ENCODE measurements around the gene TOX4.

The TOX4 gene

DNA sequence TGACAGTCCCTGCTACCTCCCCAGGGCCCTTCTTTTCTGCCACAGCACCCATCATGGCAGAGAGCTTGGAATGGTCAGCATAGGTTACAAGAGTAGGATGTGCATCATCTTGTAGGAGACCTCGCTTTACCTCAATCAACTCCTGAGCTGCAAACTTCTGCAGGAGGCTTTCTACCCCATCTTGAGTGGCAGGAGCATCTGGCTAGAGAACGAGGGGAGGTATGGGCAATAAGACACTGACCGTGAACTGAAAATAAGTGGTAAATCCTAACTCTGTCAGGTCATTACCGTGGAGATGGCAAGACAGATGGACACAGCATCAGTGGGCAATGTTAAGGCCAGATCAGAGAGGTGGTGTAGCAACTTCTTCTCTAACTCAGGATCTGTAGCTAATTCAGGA, 26.4 kb downstream of the TOX4 start:
- DNase-seq (ENCODE audit: low read depth in 2 of 2), result no peak

DNA sequence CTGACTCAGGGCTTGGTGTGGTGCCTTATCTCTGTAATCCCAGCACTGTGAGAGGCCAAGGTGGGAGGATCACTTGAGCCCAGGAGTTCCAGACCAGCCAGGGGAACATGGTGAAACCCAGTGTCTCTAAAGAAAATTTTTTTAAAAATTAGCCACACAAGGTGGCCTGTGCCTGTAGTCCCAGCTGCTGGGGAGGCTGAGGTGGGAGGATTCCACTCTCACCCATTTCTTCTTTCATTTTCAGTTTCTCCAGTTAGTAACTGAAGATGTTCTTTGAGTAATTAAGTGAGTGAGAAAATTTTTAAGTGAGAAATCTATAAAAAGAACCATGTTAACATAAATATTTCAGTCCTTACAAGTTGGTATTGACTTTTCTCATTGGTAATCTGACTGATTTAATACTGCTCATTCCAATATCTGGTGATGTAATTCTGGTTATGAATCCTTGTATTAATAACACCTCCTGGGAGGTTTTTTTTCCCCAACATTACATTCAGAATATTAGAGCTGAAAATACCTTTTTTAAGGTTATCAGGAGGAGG, 28.1 kb downstream of the TOX4 start:
- no peak for DNase-seq (ENCODE audit: low read depth in 2 of 2)

DNA sequence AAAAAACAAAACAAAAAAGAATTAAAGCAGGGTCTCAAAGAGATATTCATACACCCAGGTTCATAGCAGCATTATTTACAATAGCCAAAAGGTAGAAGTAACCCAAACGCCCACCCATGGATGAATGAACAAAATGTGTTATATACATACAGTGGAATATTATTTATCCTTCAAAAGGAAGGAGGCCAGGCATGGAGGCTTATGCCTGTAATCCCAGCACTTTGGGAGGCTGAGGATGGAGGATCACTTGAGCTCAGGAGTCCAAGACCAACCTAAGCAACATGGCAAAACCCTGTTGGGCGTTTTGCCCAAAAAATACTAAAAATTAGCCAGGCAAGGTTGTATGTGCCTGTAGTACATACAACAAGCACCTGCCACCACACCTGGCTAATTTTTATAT, 29.6 kb downstream of the TOX4 start:
- DNase-seq (ENCODE audit: low read depth in 2 of 2), result no peak

DNA sequence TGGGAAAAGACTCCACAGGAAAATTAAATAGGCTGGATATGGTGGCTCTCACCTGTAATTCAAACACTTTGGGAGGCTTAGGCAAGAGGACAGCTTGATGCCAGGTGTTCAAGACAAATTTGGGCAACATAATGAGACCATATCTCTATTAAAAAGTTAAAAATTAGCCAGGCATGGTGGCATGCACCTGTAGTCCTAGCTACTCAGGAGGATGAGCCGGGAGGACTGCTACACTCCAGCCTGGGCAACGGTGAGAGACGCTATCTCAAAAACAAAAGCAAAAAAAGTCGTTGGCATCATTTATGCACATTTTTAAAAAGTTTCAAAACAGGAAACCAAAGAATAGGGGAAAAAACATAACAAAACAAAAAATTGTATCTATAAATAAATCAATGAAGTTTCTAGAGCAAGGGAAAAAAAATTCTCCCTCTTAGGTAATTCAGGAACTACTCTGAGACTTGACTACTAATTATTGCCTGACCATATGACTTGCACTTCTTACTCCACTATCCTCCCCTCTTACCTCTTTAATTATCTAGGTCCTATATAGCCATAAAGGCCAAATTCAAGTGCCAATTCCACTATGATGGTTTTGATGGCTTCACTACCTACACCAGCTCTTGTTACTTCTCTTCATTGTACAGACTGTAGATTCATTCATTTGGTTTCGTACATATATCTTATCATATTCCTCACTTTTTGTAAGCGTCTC, 32.6 kb downstream of the TOX4 start:
- DNase-seq (ENCODE audit: low read depth in 2 of 2), result no peak

DNA sequence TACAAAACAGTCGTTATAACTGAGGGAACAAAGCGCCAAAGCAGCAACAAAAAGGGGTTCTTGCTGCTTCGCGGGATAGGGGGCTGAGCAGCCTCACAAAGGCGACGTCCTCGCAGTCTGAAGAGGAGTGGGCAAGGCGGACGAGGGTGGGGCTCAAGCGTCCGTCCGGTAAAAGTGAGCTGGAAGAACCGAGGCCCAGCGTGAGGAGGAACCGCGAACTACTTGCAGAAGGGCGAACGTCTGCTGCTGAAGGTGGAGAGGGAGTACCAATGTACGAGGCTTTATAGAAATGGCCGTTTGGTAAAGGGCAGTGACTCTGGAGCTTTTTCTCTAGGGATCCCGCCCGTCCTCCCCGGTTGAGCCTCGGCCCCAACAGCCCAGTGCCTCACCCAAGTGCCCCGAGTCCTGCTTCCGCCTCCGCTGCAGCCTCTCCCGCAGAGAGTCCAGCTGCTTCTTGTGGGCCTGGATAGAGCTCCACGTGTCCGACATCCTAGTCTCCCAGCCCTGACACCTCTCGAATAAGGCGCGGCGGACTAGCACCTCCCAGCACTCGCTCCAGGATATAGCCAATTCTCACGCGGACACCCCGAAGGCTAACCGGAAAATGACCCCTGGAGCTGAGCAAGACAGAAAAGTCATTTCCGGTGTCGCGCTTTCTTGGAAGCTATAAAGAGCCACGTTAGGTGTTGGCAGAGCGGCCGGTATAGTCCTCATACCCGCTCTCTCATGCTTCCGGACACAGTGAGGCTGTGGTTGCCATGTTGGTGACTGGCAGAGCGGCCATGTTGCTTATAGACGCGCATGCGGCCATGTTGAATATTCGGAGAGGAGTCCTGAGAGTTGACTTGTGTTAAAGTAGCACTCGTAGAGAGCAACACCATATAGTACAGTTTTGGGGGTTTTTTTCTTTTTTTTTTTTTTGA, 34.0 kb downstream of the TOX4 start, which contains the start of gene METTL3:
METTL3 (minus strand) TSS at position 606 of the 923 bp plus-strand sequence; CDS start at position 489, 117 bp downstream.
- DNase-seq (ENCODE audit: low read depth in 2 of 2), result peak; percentile 85

DNA sequence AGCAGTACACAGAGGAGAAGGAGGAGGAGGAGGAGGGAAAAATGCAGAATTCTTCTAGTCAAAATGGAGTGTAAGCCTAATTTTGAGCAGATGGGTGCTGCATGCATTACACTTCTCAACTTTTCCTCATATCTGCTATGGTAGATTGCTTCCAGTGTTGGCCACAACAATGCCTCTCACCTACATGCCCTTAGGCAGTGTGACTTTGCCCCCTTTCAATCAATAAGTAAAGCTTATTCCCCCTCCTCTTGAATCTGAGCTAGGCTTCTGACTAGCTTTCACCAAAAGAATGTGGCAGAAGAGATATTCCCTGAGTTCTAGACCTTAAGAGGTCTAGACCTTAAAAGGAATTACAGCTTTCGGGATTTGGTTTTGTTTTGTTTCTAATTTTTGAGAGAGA, 37.3 kb downstream of the TOX4 start:
- no peak for DNase-seq (ENCODE audit: low read depth in 2 of 2)

DNA sequence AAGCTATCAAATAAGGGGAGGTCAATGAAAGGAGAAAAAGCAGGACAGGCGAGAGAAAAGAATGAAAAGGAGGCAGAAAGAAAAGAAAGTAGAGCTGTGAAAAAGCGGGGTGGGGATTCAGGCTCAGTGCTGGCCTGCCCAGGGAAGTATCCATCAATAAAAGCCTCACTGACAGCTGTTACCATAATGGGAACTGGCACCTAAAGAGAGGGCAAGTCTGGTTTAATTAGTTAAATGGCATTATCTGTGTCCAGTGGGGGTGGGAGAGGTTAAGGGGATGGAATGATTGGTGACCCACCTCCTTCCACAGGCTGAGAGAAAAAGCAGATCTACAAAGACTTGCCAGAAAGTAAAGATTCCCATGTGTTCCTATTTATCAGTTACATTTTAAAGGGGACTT, 41.7 kb downstream of the TOX4 start:
- no peak for DNase-seq (ENCODE audit: low read depth in 2 of 2)

DNA sequence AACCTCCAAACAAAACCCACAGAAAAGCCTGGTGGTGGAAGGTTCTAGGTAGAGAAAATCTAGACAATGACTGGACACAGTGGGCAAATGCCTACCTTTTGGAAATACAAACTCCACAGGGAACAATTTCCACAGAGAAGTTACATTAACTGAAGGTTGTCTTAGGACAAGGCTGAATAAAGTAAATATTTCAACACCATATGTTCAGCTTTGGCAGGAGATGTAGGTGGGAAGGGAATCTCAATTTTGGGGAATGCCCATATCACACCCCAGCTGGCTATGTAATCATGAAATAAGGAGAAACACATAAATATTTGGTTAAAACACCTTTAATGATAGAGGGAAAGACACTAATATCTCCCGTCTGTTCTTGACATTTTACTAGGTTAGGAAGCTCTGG, 43.8 kb downstream of the TOX4 start:
- DNase-seq (ENCODE audit: low read depth in 2 of 2), result no peak

DNA sequence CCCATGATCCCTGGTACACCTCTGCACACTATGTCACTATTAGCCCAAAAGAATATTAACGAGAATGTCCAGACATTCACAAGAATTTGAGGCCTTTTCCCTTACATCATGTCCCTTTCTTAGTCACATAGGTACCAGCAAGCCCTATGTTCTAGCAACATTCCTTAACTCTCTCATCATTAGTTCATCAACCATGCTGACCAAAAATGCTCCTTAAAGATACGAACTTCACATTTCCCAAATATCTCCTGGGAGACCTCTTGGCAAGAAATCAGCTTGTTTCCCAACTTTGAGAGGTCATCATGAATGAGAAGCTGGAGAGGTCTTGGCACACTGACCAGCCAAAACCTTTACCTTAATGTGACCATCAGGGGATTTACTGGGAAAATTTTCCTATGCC, 44.5 kb downstream of the TOX4 start:
- no peak for DNase-seq (ENCODE audit: low read depth in 2 of 2)

DNA sequence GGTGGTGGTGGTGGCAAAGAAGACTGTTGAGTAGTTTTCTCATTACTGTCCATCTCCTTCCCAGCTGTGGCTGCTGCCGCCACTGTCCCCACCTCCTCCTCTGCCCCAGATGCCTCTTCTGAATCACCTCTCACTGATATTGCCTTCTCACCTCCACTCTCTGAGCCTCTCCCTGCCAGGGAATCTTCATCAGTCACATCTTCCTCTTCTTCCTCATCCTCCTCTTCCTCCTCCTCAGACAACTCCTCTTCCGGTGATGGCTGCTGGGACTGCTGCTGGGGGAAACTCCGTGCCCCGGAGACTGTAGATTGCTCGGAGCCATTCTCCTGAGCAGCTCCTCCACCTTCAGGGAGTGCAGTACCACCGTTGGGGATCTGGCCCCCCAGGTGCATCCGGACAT, 46.2 kb downstream of the TOX4 start:
- no peak for DNase-seq (ENCODE audit: low read depth in 2 of 2)

DNA sequence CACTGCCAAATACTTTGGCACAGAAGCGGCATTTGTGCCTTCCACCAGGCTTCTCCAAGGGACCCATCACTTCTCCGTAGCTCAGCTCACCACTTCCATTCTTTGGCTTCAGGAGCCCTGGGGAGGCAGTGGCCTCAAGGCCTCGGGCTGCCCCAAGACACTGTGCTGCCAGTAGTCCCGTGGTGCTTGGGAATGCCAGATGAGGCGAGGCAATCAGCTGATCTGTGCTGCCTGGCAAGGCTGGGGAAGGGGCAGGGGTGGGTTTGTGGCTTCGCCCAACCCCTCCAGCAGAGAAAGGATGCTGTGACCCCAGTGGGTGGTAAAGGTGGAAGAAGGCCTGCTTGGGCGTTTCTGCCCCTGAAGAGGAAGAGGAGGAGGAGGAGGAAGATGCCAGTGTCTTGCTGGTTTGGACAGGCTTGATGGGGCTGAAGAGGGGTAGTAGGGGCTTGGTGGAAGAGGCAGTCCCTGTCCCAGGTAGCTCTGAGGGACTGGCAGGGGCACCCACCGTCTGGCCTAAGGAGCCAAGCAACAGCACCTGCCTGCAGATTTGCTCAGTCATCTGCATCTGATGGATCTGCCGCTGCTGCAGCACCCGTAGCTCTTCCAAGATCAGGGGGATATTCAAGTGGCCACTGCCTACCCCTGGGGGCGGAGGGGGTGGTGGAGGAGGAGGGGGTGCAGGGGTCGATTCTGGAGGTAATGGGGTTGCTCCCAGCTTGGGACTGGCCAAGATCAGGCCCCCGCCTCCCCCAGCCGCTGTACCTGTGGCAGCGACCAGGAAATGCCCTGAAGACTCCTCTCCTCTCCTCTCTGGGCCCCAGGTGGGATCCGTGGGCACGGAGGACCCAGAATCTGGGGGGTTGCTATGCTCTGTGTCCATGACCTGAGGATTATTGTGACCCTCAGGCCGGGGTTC, 47.8 kb downstream of the TOX4 start:
- no peak for DNase-seq (ENCODE audit: low read depth in 2 of 2)

DNA sequence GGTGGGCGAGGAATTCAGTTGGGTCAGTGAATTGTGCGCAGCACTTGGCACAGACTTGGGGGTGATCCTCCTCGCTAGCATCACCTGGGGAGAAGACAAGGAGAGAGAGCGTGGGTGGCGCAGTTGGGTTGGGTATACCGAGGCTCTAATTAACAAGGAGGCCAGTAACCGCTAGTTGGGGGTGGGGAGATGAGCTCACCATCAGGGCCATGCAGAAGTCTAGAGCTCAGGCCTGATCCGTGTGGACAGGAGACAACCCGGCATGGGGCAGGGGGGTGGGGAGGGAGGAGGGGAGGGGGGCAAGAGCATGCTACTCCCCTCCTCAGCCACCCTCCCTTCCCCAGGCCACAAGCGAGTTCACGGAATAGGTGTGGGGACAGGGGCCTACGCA, 48.6 kb downstream of the TOX4 start:
- DNase-seq (ENCODE audit: low read depth in 2 of 2), result no peak

DNA sequence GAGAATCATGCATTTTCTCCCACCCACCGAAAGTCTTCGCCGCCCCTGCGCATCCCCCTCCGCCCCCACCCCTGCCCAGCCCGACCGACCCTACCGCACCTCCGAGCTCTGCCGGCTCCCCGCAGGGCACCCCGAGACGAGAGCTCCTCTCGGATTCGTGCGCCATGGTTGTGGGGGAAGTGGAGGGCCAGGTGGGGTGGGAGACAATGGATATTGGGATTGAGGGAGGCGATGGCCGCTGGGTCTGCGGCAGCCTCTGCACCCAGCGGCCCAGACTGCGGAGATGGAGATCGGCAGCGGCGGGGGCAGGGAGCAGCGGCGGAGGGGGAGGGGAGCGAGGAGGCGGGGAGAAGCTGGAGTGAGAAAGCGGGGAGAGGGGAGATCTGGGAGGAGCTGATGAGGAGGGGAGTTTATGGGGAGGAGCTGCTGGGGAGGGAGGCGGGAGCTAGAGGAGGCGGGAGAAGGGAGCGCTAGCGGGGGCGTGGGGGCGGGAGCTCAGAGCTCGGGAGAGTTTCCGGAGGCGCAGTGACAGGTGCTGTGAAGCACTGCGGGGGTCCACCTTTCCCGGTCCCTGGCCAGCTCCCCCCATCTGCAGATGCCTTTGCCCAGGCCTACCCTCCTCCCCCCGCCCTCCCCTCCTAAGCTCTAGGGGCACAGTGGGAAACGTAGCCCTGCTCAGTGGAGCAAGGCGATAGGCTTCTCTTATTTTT, 49.1 kb downstream of the TOX4 start, which contains the start of gene SALL2:
SALL2 (minus strand) TSS at position 385 of the 710 bp plus-strand sequence; CDS start at position 166, 219 bp downstream.
- DNase-seq (ENCODE audit: low read depth in 2 of 2), result peak; percentile 20 to 47

DNA sequence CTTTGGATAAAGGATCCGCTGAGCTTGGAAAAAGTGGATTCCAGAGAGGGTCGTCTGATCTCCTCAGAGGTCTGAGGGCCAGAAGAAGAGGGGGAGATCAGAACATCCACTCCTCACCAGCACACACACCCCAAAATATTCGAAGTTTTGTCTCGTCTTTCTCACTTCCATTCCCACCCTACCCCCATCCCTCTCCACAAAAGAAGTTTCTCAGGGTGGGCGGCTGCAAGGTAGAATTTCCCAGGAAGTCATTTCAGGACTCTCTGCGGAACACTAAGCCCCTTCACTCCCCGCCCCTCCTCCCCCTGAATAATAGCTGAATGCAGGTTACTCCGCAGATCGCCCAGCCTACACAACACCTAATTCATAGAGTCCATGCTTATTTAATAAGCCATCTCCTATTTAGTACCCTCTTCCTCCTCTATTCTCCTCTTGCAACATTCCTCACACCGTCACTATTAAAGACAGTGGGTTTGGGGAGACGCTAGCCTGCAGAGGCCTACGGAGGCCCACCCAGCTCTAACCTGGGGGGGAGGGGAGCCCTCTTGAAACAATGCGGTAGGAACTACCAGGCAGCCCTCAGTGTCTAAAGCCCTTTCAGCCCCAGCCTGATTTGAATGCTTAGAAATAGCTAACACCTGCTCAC, 49.8 kb downstream of the TOX4 start:
- DNase-seq (ENCODE audit: low read depth in 2 of 2), result no peak

DNA sequence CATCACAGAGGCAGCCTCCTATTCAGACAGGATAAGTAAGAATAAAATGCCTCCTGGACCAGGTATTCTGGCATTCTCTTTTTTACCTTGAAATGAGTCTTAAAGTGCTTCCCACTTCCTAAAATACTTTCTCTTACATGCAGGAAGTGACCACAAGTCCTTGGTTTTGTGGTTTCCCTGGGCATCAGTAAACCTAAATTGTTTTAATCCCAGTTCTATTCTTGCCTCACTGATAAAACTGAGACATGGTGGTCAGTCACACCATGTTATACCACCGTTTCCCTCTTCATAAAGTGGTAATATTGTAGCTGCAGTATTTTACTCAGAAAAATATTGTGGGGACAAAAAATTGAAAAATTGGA, 50.3 kb downstream of the TOX4 start:
- DNase-seq (ENCODE audit: low read depth in 2 of 2), result no peak

DNA sequence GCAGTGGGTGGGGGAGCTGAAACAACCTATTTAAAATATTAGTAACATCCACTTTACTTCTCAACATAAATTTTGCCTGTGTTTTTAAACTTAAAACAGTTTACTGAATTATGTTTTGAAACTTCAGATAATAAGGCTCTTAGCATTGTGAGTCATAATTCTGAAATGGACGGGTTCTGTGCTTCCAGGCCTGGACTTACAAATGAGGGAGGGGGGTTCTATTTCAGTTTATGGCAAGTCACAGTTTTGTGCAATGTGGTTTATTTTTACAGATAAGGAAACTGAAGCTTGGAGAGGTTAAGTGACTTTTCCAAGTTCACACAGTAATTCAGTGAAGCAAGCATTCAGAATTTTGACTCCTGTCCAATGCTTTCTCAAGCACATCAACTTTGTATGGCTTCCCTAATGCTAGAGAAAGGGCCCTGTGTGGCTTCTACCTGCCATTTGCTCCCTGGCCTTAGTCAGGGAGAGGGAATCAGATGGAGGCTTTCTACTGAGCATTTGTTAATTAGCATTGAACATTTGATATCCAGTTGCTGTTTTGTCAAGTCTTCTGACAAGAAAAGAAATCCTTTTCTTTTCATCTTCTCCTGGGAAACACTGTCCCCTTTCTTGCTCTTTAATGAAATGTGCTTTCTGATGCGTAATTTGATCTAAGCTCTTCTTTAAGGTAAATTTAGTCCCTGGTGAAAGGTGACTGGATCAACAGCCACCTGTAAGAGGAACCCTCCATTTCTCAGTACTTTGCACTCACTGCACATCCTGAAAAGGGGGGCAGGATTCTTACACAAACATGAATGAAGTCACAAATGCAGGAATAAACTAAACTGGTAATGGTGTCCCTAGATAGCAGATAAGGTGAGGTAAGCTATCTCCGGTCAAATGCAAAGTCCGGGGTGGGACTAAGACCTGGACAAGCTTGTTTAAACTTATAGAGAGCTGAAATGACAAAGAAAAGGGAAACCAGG, 51.7 kb downstream of the TOX4 start:
- DNase-seq (ENCODE audit: low read depth in 2 of 2), result no peak

DNA sequence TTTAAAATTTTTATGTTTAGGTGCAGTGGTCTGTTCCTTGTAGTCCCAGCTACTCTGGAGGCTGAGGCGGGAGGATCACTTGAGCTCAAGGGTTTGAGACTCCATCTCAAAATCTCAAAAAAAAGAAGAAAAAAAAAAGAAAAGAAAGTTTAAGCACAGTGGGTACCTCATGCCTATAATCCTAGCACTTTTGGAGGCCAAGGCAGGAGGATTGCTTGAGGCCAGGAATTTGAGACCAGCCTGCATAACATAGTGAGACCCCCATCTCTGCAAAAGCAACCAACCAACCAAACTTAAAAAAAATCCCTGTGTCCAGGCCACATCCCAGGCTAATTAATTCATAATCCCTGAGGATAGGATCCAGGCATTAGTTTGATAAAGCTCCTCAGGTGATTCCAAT, 52.5 kb downstream of the TOX4 start:
- DNase-seq (ENCODE audit: low read depth in 2 of 2), result no peak

DNA sequence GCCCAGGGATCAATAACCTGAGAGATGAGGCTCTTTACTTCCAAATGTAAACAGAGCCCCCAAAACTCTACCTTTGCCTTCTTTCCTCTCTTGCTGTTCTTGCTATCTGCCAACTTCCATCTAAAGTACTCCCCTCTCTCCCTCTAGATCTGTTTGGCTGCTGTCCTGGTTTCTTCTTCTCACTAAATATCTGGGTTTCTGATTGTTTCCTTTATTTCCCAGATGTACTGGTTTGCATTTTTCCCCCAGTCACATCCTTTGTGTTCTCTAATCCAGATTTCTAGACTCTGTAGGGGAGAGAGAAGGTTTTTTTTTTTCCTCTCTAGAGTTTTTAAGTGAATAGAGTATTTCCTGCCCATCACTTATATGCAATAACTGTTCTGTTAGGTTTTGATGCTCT, 56.3 kb downstream of the TOX4 start:
- DNase-seq (ENCODE audit: low read depth in 2 of 2), result no peak

DNA sequence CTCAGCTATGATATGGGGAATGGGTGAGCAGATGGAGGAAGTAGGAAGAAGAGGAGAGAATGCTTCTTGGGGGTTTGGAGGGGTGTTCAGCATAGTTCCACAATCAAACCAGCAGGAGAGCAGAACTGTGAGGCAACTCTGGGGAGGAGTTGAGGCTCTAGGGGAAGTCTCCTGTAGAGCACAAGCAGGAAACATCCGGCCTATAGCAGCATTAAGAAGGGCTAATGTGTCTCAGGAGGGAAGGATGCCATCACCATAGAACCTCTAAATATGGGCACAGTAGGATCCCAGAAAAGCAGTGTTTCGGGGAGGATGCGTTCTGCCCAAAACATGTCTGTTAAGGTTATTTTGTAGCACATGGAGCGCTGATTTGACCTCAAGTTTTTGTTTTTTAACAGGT, 57.6 kb downstream of the TOX4 start:
- no peak for DNase-seq (ENCODE audit: low read depth in 2 of 2)

Measured in stimulated activated CD8-positive, alpha-beta memory T cell treated with anti-CD3 and anti-CD28 coated beads, Interleukin-2, amount 100 ng/mL, for 1 hour (primary cell).